SK-N-SH (cell line): ENCODE data around the gene OR51I2. TPM values are rescaled to one million over a fixed set of nuclear protein-coding genes. Genes with fewer than 3 reads are reported as not detected.

Source experiments
- CTCF ChIA-PET: fragments of 300-600, 350-600 bp; formaldehyde crosslinking; extraction: SDS; loops from one replicate; lab custom pipeline; 2021; lab: Yijun Ruan, JAX
- POLR2A ChIA-PET: fragments of 350-600 bp; sonication (Branson Sonifier 250); formaldehyde crosslinking; extraction: SDS; loops from one replicate; lab custom pipeline; 2020; ENCODE audit warnings: antibody characterized with exemption, inconsistent platforms; lab: Yijun Ruan, JAX
- DNase-seq: peaks from one replicate; pipeline ENCODE4 v3.0.0; 2012
- H2AFZ ChIP-seq: fragments of 200-600 bp; sonication (generic); 2 replicates; pipeline ENCODE4 v1.8.1; 2016; ENCODE audit warnings: antibody characterized with exemption, mild to moderate bottlenecking, low read depth
- H3F3A ChIP-seq: fragments of 200-600 bp; sonication (generic); replicated peaks from 2 replicates; pipeline ENCODE3; 2016; ENCODE audit warnings: antibody characterized with exemption, mild to moderate bottlenecking; ENCODE audit not compliant: insufficient read depth
- H3K27ac ChIP-seq, 2 experiments: fragments of 200-500 bp in 1 of 2; fragments of 200-600 bp in 1 of 2; sonication (Bioruptor generic) in 1 of 2; sonication (generic), shearing (Covaris generic) in 1 of 2; 2 replicates each; pipeline versions ENCODE4 v1.5.1 to v1.6.1; 2014 to 2016; ENCODE audit warnings: low read depth in 2 of 2, inconsistent platforms in 1 of 2, low read length in 1 of 2, mild to moderate bottlenecking in 1 of 2, mixed read lengths in 1 of 2
- H3K27me3 ChIP-seq: fragments of 200-600 bp; sonication (generic), shearing (Covaris generic); 2 replicates; pipeline ENCODE4 v1.6.1; 2016; ENCODE audit warnings: mixed run types; ENCODE audit not compliant: insufficient read depth
- H3K36me3 ChIP-seq, 2 experiments: fragments of 200-500 bp in 1 of 2; fragments of 200-600 bp in 1 of 2; sonication (Bioruptor generic) in 1 of 2; sonication (generic) in 1 of 2; replicated peaks in 1 of 2; 2 replicates each; pipeline versions ENCODE3 to v1.5.1; 2014 to 2016; ENCODE audit warnings: low read length in 1 of 2, mild to moderate bottlenecking in 1 of 2; ENCODE audit not compliant: insufficient read depth in 2 of 2, control insufficient read depth in 1 of 2
- H3K4me1 ChIP-seq, 2 experiments: fragments of 200-500 bp in 1 of 2; fragments of 200-600 bp in 1 of 2; sonication (Bioruptor generic) in 1 of 2; sonication (generic), shearing (Covaris generic) in 1 of 2; 2 replicates each; pipeline versions ENCODE4 v1.5.1 to v1.6.1; 2014 to 2016; ENCODE audit warnings: low read depth in 1 of 2, low read length in 1 of 2, mixed run types in 1 of 2; ENCODE audit not compliant: insufficient read depth in 2 of 2, control insufficient read depth in 1 of 2
- H3K4me2 ChIP-seq: fragments of 200-600 bp; sonication (generic), shearing (Covaris generic); 2 replicates; pipeline ENCODE4 v1.6.1; 2017; ENCODE audit warnings: mixed run types
- H3K4me3 ChIP-seq, 2 experiments: fragments of 200-500 bp in 1 of 2; fragments of 200-600 bp in 1 of 2; sonication (Bioruptor generic) in 1 of 2; sonication (generic), shearing (Covaris generic) in 1 of 2; 2 replicates each; pipeline versions ENCODE4 v1.5.1 to v1.8.1; 2014 to 2016; ENCODE audit warnings: low read depth in 2 of 2, inconsistent platforms in 1 of 2, low read length in 1 of 2, mild to moderate bottlenecking in 1 of 2, mixed read lengths in 1 of 2, moderate library complexity in 1 of 2
- H3K79me2 ChIP-seq: fragments of 200-600 bp; sonication (generic); 2 replicates; pipeline ENCODE4 v1.8.1; 2017; ENCODE audit warnings: mild to moderate bottlenecking; ENCODE audit not compliant: insufficient read depth
- H3K9ac ChIP-seq: fragments of 200-600 bp; sonication (generic); 2 replicates; pipeline ENCODE4 v1.6.1; 2017; ENCODE audit warnings: mixed run types
- H3K9me2 ChIP-seq: fragments of 200-600 bp; sonication (generic); 2 replicates; pipeline ENCODE4 v1.6.1; 2017; ENCODE audit warnings: mixed run types
- H3K9me3 ChIP-seq: fragments of 200-600 bp; sonication (generic); 2 replicates; pipeline ENCODE4 v1.6.1; 2017; ENCODE audit warnings: mixed run types, mild to moderate bottlenecking, moderate library complexity
- H4K20me1 ChIP-seq: fragments of 200-600 bp; sonication (generic); 2 replicates; pipeline ENCODE4 v1.6.1; 2017; ENCODE audit warnings: mild to moderate bottlenecking, mixed run types; ENCODE audit not compliant: insufficient read depth
- ELF1 ChIP-seq: IDR thresholded peaks from 2 replicates; pipeline ENCODE4 v1.4.0; 2012
- EP300 ChIP-seq, 2 experiments: IDR thresholded peaks; 2 replicates each; pipeline versions ENCODE4 v1.4.0 to v1.6.1; 2012; ENCODE audit warnings: borderline replicate concordance in 1 of 2, low read depth in 1 of 2, low read length in 1 of 2
- FOXM1 ChIP-seq: IDR thresholded peaks from 2 replicates; pipeline ENCODE4 v1.4.0; 2012; ENCODE audit warnings: low read depth, mild to moderate bottlenecking
- GATA2 ChIP-seq: sonication (generic); formaldehyde crosslinking; IDR thresholded peaks from 2 replicates; pipeline ENCODE4 v1.5.0; 2020; ENCODE audit warnings: mild to moderate bottlenecking, missing genetic modification reagents
- JUND ChIP-seq: IDR thresholded peaks from 2 replicates; pipeline ENCODE4 v1.4.0; 2012
- MAX ChIP-seq: IDR thresholded peaks from 2 replicates; pipeline ENCODE4 v1.4.0; 2012; ENCODE audit warnings: low read depth
- NFIC ChIP-seq: IDR thresholded peaks from 2 replicates; pipeline ENCODE4 v1.4.0; 2012; ENCODE audit warnings: borderline replicate concordance
- NRF1 ChIP-seq: IDR thresholded peaks from 2 replicates; pipeline ENCODE4 v1.6.1; 2012; ENCODE audit warnings: low read depth, mild to moderate bottlenecking, low read length
- POLR2AphosphoS5 ChIP-seq: IDR thresholded peaks from 2 replicates; pipeline ENCODE4 v1.6.1; 2012; ENCODE audit warnings: low read depth, low read length
- RFX5 ChIP-seq: IDR thresholded peaks from 2 replicates; pipeline ENCODE4 v1.6.1; 2012; ENCODE audit warnings: mild to moderate bottlenecking, improper control_type of control experiment, low read length
- RXRA ChIP-seq: IDR thresholded peaks from 2 replicates; pipeline ENCODE4 v1.4.0; 2012; ENCODE audit warnings: low read depth, mild to moderate bottlenecking, borderline replicate concordance
- SIN3A ChIP-seq: IDR thresholded peaks from 2 replicates; pipeline ENCODE4 v1.6.1; 2012; ENCODE audit warnings: low read depth, mild to moderate bottlenecking, low read length, moderate library complexity, borderline replicate concordance
- SMC3 ChIP-seq: IDR thresholded peaks from 2 replicates; pipeline ENCODE4 v1.6.1; 2012; ENCODE audit warnings: low read depth, low read length, improper control_type of control experiment
- TAF1 ChIP-seq: IDR thresholded peaks from 2 replicates; pipeline ENCODE4 v1.6.1; 2012; ENCODE audit warnings: low read depth, mild to moderate bottlenecking, low read length, moderate library complexity, borderline replicate concordance
- TCF12 ChIP-seq: IDR thresholded peaks from 2 replicates; pipeline ENCODE4 v1.4.0; 2012
- WGBS: methylation state at CpG from one replicate; pipeline ENCODE4 v1.1.6; 2017; ENCODE audit warnings: low lambda C conversion rate; 5-methylcytosine and 5-hydroxymethylcytosine counted together
- polyA plus RNA-seq, 3 experiments: library from polyadenylated mRNA; depleted of rRNA; stranded (reverse); fragments of >200 nt; gene quantifications; 2 replicates each; pipeline ENCODE4 v1.2.3, GENCODE V29; 2012
- TF ChIP-seq, protein P1 (sequence below): IDR thresholded peaks from 2 replicates; pipeline ENCODE4 v1.4.0; 2012; ENCODE audit warnings: low read depth, borderline replicate concordance
- TF ChIP-seq, protein P2 (sequence below): fragments of 200-600 bp; sonication (generic); IDR thresholded peaks from 2 replicates; pipeline ENCODE4 v1.6.1; 2017; ENCODE audit warnings: antibody characterized with exemption, mild to moderate bottlenecking, moderate library complexity
- TF ChIP-seq, protein P3 (sequence below): IDR thresholded peaks from 2 replicates; pipeline ENCODE4 v1.4.0; 2012; ENCODE audit warnings: low read depth, borderline replicate concordance

Gene OR51I2
- polyA plus RNA-seq, 1 of the 3 experiments (the other 2 are of a cell fraction), result not detected

DNA sequence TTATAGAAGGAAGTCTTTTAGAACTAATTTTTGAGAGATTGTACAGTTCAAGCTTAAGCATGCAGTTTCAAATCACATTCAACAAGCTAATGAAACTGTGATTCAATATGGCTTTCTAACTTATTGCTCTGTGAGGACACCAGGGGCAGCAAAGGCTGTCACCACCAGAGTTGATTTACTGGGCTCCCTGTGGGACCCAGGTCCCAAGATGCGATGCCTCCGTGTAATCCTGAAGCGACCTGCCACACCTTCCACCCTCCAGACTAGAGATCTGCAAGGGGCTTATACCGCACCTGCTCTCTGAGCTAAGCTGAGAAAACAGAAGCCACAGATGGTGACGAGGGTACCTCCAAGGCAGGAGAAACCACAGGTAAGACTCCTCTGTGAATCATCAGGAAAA, 28.1 kb upstream of the OR51I2 start:
- no peak overlapping the region for H3K4me3 ChIP-seq
- H3K4me2 ChIP-seq, result no peak overlapping the region
- H3K9me3 ChIP-seq, result no peaks in the 10 kb centered on the region
- no peaks in the 10 kb centered on the region for H4K20me1 ChIP-seq
- no peaks in the 10 kb centered on the region; the same call in 1 of the 2 replicates for H3K27me3 ChIP-seq
- POLR2A ChIA-PET, result no interaction called here
- no peak overlapping the region for H2AFZ ChIP-seq
- H3K79me2 ChIP-seq, result no peaks in the 10 kb centered on the region
- no peaks in the 10 kb centered on the region for H3F3A ChIP-seq
- TF ChIP-seq TAF1 (no peak), RXRA (no peak), JUND (no peak), EP300 (IDR thresholded peaks at IDR 0.05; ENCODE audit: borderline replicate concordance in 1 of 2, low read depth in 1 of 2, low read length in 1 of 2) (no peak), SIN3A (no peak), NFIC (no peak), TCF12 (no peak), NRF1 (no peak), POLR2AphosphoS5 (no peak), FOXM1 (no peak), SMC3 (no peak), GATA2 (CRISPR knock-in tag) (no peak), RFX5 (no peak), ELF1 (no peak)
- TF ChIP-seq, protein P1, sequence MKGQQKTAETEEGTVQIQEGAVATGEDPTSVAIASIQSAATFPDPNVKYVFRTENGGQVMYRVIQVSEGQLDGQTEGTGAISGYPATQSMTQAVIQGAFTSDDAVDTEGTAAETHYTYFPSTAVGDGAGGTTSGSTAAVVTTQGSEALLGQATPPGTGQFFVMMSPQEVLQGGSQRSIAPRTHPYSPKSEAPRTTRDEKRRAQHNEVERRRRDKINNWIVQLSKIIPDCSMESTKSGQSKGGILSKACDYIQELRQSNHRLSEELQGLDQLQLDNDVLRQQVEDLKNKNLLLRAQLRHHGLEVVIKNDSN, result no peak
- TF ChIP-seq, protein P2, sequence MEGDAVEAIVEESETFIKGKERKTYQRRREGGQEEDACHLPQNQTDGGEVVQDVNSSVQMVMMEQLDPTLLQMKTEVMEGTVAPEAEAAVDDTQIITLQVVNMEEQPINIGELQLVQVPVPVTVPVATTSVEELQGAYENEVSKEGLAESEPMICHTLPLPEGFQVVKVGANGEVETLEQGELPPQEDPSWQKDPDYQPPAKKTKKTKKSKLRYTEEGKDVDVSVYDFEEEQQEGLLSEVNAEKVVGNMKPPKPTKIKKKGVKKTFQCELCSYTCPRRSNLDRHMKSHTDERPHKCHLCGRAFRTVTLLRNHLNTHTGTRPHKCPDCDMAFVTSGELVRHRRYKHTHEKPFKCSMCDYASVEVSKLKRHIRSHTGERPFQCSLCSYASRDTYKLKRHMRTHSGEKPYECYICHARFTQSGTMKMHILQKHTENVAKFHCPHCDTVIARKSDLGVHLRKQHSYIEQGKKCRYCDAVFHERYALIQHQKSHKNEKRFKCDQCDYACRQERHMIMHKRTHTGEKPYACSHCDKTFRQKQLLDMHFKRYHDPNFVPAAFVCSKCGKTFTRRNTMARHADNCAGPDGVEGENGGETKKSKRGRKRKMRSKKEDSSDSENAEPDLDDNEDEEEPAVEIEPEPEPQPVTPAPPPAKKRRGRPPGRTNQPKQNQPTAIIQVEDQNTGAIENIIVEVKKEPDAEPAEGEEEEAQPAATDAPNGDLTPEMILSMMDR, result no peak
- TF ChIP-seq, all 33 proteins: peak for 0
- CTCF ChIA-PET, result interaction anchor here (1.0 kb wide), 1 partner anchor 13 kb away, joined by 4 read pairs; no protein-coding TSS in a partner anchor
- H3K4me1 ChIP-seq, result no peaks in the 10 kb centered on the region
- no peaks in the 10 kb centered on the region for H3K36me3 ChIP-seq
- 2% methylated on average over 5 of the region's 5 CpGs for whole genome bisulfite sequencing
- DNase-seq, result no peak
- H3K9ac ChIP-seq, result no peak overlapping the region
- H3K27ac ChIP-seq, result no peak overlapping the region
- no peaks in the 10 kb centered on the region for H3K9me2 ChIP-seq

- Histone ChIP-seq H3K27me3 (no peaks in the 10 kb centered on the region; the same call in 1 of the 2 replicates), H3K27ac (no peak within 1 kb of the TSS), H4K20me1 (no peaks in the 10 kb centered on the region), H3K4me2 (no peak within 1 kb of the TSS), H3K4me3 (no peak within 1 kb of the TSS), H3K9me3 (no peaks in the 10 kb centered on the region), H3K36me3 (no peaks in the 10 kb centered on the region), H3K79me2 (no peaks in the 10 kb centered on the region), H3K9ac (no peak within 1 kb of the TSS), H3K9me2 (no peaks in the 10 kb centered on the region), H2AFZ (no peak within 1 kb of the TSS), H3K4me1 (no peaks in the 10 kb centered on the region), H3F3A (no peaks in the 10 kb centered on the region)
- ChIA-PET CTCF (no interaction called here), POLR2A (no interaction called here)
- DNase-seq, result no peak
- 9% methylated on average over 1 of the region's 1 CpG for WGBS
- TF ChIP-seq, protein P3, sequence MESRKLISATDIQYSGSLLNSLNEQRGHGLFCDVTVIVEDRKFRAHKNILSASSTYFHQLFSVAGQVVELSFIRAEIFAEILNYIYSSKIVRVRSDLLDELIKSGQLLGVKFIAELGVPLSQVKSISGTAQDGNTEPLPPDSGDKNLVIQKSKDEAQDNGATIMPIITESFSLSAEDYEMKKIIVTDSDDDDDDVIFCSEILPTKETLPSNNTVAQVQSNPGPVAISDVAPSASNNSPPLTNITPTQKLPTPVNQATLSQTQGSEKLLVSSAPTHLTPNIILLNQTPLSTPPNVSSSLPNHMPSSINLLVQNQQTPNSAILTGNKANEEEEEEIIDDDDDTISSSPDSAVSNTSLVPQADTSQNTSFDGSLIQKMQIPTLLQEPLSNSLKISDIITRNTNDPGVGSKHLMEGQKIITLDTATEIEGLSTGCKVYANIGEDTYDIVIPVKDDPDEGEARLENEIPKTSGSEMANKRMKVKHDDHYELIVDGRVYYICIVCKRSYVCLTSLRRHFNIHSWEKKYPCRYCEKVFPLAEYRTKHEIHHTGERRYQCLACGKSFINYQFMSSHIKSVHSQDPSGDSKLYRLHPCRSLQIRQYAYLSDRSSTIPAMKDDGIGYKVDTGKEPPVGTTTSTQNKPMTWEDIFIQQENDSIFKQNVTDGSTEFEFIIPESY, result no peak
- TF ChIP-seq SIN3A (no peak), JUND (no peak), MAX (no peak), GATA2 (CRISPR knock-in tag) (no peak), RFX5 (no peak)
Observed at GRCh38 chr11:5421811-5422210, 27.3 kb upstream of the OR51I2 start, which contains the start of gene OR51Q1. OR51Q1 (plus strand) TSS chr11:5422111; CDS start chr11:5422201, 90 bp downstream.
